Right lobe of liver (tissue), 4 donors: ENCODE measurements around the gene SMIM23.

Experiments
- CTCF ChIP-seq, 4 donors: fragments of 200-600 bp in 3 of 4; fragments of 450-650 bp in 1 of 4; IDR thresholded peaks; one replicate each; pipeline versions ENCODE4 v1.5.1 to v1.8.0; 2016 to 2022; ENCODE audit warnings: antibody characterized with exemption in 4 of 4, mild to moderate bottlenecking in 2 of 4
- POLR2A ChIP-seq: fragments of 450-650 bp; IDR thresholded peaks from one replicate; pipeline ENCODE4 v1.6.1; 2017; ENCODE audit warnings: antibody characterized with exemption, mild to moderate bottlenecking
- donor health status: DM: no; HTN: no; CAD: no.
- donor health status: DM: no; HTN: no; CAD: no.
- donor health status: DM: no; HTN: yes; CAD: no.

DNA sequence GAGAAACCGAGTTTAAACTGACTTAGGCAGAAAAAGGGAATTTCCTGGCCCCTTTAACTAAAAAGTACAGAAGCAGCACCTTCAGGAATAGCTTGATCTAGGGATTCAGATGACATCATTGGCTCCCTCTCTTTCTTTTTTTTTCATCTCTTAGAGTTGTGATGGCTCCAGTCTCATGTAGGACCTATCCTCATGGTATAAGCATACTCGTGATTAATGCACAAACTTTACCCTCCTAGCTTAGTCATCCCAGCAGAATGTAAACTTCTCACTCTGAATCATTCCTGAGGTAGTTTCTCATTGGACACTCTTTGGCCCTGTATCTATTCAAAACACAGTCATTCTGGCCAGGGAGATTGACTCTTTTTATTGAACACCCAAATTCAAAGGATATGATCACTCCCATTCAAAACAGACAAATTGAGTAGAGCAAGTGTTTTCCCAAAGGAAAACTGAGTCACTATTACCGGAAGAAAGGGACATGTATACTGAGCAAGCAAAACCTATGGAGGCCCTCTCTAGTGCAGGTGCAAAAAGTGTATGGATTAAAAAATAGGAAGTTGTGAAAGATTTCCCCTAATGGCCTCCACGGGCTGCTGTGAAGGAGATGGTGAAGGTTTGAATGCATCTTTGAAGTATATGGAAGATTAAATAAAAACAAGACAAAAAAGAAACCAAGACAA, 27.6 kb upstream of the SMIM23 start:
- no peak for TF ChIP-seq CTCF (IDR thresholded peaks at IDR 0.05)
- no peak for TF ChIP-seq POLR2A
